ENCODE results near the gene ACAA2.

ACAA2 gene

GRCh38 chr18:49813319-49814146 is at the start of gene ACAA2:
Gene ACAA2, minus strand, starts transcription at chr18:49813533. Its CDS starts 49 bp downstream, at chr18:49813484.
- DNase-seq = peak; percentile 82 to 86

DNA sequence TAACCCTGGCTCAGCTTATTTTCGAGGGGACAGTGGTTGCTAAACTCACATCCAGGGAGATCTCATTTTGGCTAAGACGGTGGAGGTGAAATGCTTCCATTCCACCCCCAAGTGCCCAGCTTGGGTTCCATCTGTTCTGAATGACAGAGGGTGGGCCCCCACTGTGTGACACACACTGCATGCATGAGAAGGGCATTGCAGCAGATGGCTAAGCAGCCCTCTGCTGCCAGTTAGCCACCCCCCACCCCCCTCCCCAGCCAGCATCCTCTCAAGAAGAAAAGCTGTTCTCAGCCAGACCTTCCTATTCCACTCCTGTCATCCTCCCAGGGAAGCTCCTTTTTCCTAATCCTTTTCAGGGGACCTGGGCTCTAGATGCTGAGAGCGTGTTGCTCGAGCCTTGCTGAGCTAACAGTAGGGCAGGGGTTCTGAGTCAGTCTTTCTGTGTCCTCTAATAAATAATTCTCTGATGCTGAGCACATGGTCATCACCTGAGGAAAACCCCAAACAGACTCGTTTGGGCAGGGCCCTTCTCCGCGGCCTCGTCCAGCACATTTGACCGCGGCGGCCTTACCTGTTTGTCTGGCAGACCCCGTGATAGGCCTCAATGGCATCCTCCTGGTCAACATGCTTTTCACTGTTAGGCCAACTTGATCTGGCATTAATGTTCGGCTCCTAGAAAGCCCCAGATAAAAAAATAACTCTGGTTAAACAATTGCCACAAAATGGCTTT is 49.5 kb upstream of the ACAA2 start:
- no peak for DNase-seq

- DNase-seq = no peak
These were observed 48.3 kb upstream of the ACAA2 start for GRCh38 chr18:49861659-49862058.

DNA sequence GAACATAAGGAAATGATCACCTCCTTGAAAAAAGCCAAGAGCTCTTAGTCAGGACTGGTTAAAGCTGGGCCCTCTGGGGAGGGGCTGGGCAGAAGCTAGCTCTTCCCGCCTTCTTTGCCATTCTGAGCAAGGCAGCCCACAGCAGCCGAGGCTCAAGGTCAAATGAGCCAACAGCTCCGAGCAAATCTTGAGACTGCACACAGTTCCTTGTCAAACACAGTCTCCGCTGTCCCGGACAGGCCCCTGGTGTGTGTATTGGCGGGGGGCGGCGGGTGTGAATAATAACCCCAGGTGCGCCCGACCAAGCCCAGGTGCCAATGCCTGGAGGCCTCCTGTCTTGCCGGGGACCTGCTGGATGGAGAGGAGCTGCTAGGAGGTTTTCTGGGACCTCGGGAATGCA is 46.4 kb upstream of the ACAA2 start:
- DNase-seq = no peak

DNA sequence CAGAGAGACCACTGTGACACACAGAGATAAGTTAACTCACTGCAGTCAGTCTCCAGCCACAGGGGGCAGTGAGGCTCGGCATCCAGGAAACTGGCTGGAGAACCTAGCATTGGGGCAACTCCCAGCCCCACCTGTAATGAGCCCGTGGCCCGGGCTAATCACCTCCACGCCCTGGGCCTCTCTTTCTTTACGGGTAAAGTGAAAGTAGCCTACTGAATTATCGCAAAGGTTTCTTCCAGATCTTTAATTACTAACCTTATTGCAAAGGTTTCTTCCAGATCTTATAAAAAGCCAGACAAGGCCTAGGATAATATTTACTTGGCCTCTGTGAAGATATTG is 45.7 kb upstream of the ACAA2 start:
- no peak for DNase-seq

DNA sequence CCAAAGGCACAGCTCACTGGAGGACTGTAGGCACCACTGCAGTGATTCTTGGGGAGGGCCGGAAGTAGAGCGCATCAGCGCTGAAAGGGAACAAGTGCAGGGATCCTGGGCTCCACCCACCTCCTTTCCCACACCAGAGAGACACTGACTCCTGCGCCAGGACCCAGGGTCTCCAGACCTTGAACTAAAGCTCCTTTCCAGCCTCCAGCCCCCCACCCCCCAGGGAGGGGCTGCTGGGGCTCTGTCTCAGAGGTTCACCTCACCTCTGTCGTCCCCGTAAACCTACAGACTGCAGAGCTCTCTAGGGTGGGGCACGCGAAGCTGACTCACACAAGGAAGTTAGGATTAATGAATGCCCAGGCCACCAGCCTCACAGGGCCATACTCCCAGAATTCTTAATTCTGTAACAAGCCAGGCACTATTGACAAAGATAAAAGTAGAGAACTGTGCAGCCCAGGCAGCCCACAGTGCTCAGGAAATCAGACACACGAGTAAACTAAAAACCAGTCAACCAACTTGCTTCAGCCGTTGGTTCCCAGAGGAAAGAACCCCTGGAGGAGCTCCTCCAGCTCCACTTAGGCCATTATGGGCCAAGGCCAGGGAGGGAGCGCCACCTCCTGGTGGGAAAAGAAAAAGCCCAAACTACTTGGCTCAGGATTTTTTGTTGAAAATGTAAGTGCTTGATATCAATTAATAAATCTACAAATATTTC is 45.1 kb upstream of the ACAA2 start:
- DNase-seq = peak; percentile 71 to 73

DNA sequence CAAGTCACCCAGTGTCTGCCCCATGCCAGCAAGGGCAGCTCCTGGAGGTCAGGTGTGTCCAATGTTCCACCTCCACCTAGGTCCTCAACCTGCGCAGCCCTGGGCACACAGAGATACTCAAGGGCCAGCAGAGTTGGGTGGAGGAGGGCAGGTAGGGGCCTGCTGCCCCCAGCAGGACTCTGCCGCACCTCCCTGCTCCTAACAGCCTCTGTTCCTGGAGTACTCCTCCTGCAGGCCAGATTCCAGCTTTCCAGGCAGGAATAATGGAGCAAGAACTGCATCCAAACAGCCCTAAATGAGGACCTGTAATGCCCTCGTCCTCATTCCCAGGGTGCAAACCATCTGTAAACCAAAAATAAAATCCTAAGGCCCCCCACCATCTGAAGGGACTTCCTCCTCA is 44.4 kb upstream of the ACAA2 start:
- no peak for DNase-seq

DNA sequence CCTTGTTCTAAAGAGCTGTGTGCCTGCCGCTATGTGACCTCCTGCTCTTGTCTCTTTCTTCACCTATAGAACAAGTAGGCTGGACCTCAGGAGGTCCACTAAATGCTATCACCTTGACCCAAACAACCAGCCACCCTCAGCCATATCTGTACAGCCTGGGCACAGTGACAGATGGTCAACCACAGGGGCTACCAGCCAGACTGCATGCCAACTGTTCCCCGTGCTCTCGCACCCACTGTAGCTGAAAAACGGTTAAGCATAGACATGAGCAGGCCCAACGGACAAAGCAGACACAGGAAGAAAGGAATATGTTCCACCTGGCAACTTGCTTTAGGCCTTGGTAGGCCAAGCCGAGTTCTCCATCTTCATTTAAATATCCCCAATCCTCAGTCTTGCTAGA is 43.2 kb upstream of the ACAA2 start:
- DNase-seq = no peak

- DNase-seq = no peak
These were observed 42.5 kb upstream of the ACAA2 start for GRCh38 chr18:49855711-49856415.

- no peak for DNase-seq
These were observed 41.3 kb upstream of the ACAA2 start for GRCh38 chr18:49854681-49855080.

DNA sequence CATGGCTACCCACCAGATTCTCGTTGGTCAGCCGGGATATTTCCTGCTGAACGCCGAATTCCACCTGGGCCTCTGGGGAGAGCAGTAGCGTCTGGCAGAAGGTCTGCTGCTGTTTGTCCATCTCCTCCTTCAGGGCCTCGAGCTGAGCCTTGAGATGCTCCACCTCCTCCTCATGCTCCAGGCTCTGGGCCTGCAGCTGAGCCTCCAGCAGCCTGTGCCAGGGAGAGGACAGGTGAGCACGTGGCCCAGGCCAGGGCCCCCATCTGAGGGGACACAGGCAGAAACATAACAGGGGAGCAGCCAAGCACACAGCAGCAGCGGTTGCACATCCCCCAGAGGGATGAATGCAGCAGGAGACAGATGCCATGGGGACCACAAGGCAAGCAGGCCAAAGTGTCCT is 40.1 kb upstream of the ACAA2 start:
- DNase-seq = no peak

- DNase-seq = no peak
These were observed 39.7 kb upstream of the ACAA2 start for GRCh38 chr18:49853011-49853410.

- no peak for DNase-seq
These were observed 38.3 kb upstream of the ACAA2 start for GRCh38 chr18:49851624-49852023.

DNA sequence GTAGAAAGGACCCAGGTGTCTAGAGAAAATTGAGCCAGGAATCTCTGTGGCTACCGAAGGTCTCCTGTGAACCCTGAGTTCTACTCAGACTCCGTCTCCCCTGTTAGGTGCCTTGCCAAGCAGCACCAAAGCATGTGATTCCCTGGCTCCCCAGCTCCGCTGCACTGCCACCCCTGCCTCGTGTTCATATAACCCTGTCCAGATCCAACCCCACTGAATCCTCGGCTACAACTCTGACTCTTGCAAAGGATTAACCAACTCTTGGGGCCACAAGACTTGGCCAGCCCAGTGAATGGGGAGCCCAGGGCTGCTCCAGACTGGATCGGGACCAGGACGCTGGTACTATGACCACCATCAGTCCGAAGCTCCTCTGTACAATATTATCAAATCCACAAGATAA is 37.3 kb upstream of the ACAA2 start:
- no peak for DNase-seq

DNA sequence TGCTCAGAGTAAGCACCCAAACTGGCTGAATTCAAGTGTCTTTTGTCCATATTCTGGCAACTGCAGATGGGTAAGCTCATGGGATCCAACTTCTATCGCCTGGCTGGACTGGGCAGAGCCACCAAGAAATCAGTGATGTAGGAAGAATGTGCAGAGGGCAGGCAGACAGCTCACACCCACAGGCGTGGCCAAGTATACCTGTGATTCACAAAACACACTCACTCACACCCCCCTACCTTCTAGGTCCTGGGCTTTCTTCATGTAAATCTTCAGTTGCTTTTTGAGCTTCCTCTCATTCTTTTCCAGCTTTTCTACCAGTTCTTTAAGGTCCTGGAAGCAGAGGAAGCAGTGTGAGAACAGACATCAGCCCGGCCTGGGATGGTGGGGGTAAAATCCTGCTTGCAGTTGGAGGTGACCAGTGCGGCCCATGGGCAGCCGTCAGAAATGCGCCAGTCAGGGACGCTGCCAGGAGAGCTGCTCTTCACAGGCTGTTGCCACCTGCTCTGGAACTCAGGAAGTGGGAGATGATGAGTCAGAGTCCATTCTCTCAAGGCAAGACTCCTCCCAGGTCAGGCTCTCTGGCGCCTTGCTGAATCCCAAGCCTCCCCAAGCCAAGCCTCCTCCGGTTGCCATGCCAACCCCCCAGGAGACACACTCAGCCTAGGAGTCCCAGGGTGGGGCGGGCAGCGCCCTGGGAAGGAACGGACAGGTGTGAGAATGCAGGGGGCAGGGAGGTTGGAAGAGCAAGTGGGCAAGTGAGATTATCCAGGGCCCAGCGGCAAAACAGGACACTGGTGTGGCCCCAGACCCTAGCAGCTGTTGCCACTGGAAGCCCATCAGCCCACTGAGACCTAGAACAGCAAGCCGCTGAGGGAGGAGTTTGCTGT is 36.2 kb upstream of the ACAA2 start:
- DNase-seq = no peak

- no peak for DNase-seq
These were observed 34.8 kb upstream of the ACAA2 start for GRCh38 chr18:49848115-49848514.

GRCh38 chr18:49847524-49847923 is 34.2 kb upstream of the ACAA2 start:
- no peak for DNase-seq

DNA sequence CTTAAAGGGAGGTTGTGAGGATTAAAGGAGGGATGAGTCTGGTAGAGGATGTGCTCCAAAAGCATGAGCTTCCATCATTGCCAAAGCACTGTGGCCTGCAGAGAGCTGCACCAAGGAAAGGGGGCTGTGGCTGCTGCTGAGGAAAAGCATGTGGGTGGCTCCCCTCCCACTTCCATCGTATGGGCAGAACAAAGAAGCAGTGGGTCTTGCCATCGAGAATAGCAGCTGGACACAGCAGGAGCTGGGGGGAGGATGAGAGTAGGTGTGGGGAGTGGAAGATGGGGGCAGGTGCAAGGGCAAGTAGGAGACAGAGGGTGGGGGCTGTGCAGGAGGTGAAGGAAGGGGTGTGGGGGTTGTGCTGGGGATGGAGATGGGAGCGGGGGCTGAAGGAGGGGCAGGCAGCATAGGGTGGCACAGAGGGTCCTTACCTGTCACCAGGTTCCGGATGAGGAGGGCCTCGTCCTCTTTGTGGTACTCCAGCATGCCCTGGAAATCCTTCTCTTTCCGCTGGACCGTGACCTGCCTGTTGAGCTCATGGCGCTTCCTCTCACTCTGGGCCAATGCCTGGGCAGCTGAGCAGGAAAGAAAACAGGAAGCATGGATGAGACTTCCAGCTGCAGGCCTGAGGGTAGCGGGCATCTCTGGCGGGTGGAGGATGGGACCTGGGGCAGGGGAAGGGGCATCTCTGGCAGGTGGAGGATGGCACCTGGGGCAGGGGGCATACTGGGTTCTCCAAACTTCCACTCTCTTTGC is 33.6 kb upstream of the ACAA2 start:
- DNase-seq = no peak

GRCh38 chr18:49846361-49846662 is 33.0 kb upstream of the ACAA2 start:
- no peak for DNase-seq

GRCh38 chr18:49845629-49846360 is 32.5 kb upstream of the ACAA2 start:
- DNase-seq = no peak

DNA sequence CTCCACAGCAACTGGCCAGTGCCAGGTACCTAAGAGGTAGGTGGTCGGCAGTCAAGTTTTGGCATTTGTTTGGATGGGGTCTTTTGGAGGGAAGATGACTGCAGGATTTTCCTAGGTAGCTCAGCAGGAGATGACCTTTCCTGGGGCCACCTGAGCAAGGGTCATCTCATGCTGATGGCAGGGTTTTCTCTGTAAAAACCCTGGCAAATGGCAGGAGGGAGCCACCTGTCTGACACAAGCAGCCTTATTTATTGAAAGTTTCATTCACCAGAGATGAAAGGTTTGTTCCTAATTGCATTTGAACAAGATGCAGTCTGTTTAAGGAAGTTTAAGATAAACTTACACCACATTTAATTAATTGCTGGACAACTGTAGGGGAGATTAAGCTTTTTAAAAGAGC is 31.6 kb upstream of the ACAA2 start:
- no peak for DNase-seq

Measured in activated CD4-positive, alpha-beta T cell treated with anti-CD3 and anti-CD28 coated beads, Interleukin-2, amount 50 U/mL, for 48 hours (primary cell).